Progenitor cell of endocrine pancreas (in vitro differentiated cells): Measurements from ENCODE around the gene LRRK2. TPM values are rescaled to one million over a fixed set of nuclear protein-coding genes. Genes with fewer than 3 reads are reported as not detected.

Experiments
- DNase-seq: peaks from one replicate; pipeline ENCODE4 v3.0.0; 2021; ENCODE audit warnings: low spot score; ENCODE audit not compliant: unreplicated experiment
- H3K27ac Mint-ChIP-seq: 2 replicates; pipeline ENCODE4 v1.8.0; 2021; ENCODE audit warnings: mild to moderate bottlenecking, moderate library complexity, mixed read lengths
- H3K27me3 Mint-ChIP-seq: 2 replicates; pipeline ENCODE4 v1.8.0; 2021; ENCODE audit warnings: mixed read lengths
- H3K36me3 Mint-ChIP-seq: 2 replicates; pipeline ENCODE4 v1.8.0; 2022; ENCODE audit warnings: mixed read lengths; ENCODE audit not compliant: insufficient read depth
- H3K4me1 Mint-ChIP-seq: 2 replicates; pipeline ENCODE4 v1.8.0; 2021; ENCODE audit warnings: low read depth, mixed read lengths
- H3K4me3 Mint-ChIP-seq: 2 replicates; pipeline ENCODE4 v1.8.0; 2021; ENCODE audit warnings: low read depth, mild to moderate bottlenecking, moderate library complexity, mixed read lengths
- H3K9me3 Mint-ChIP-seq: 2 replicates; pipeline ENCODE4 v1.8.0; 2021; ENCODE audit warnings: low read depth, mixed read lengths
- total RNA-seq: library from RNA; stranded (reverse); gene quantifications from 2 replicates; pipeline ENCODE4 v1.2.1, GENCODE V29; 2021
- TF ChIP-seq, protein P1 (sequence below): fragments of 200-600 bp; sonication (generic); IDR thresholded peaks from one replicate; pipeline ENCODE4 v1.5.0; 2021; ENCODE audit warnings: antibody characterized with exemption, mild to moderate bottlenecking; ENCODE audit not compliant: unreplicated experiment

The LRRK2 gene
- total RNA-seq, 1 donor from 2014 or later, result 0.72 TPM

DNA sequence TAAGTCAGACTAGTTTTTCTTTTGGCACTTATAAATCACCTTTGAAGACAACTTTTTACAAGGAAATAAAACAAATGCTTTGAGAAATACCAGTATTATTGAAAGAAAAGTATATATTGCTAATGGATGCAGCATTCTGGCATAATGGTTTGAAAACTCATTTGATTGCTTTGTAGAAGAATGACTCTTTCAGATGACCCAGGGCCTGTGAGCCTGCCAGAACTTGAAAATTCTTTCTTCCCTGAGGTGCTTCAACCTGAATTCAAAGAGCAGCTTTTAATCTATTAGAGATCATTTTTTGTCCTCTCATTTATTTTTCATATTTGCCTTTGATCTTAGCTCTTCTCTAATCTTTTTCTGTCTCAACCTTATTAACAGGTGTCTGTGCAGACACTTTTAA is 87.4 kb downstream of the LRRK2 start:
- Mint-ChIP-seq H3K36me3 (no peaks in the 10 kb centered on the region), H3K9me3 (no peaks in the 10 kb centered on the region), H3K27ac (no peak overlapping the region), H3K4me1 (no peaks in the 10 kb centered on the region), H3K27me3 (no peaks in the 10 kb centered on the region), H3K4me3 (no peak overlapping the region)
- TF ChIP-seq, protein P1, sequence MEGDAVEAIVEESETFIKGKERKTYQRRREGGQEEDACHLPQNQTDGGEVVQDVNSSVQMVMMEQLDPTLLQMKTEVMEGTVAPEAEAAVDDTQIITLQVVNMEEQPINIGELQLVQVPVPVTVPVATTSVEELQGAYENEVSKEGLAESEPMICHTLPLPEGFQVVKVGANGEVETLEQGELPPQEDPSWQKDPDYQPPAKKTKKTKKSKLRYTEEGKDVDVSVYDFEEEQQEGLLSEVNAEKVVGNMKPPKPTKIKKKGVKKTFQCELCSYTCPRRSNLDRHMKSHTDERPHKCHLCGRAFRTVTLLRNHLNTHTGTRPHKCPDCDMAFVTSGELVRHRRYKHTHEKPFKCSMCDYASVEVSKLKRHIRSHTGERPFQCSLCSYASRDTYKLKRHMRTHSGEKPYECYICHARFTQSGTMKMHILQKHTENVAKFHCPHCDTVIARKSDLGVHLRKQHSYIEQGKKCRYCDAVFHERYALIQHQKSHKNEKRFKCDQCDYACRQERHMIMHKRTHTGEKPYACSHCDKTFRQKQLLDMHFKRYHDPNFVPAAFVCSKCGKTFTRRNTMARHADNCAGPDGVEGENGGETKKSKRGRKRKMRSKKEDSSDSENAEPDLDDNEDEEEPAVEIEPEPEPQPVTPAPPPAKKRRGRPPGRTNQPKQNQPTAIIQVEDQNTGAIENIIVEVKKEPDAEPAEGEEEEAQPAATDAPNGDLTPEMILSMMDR, result no peak
- no peak for DNase-seq

DNA sequence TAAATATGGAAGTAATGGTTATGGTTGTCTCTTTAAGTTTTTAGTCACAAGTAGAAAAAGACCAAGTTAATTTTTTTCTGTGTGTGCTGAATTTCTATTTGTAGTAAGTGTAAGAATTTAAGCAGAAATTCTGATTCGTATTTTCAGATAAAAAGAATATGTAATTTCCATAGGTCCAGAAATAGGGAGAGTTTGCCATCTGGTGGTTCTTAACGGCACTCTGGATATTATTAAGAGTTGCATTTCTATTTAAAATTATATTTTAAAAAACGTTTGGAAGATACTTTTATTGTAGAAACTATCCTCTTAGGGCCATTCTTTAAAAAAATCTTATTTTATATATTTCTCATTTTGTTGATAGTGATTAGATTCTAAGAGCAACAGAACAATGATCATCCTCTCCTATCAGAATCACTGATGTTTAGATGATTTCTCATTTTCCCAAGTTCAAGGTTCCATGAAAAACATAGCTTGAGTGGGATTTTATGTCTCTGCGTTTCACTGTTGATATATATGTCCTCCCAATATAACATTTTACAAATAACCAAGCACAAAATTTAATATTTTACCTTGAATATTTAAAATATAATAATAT is 88.3 kb downstream of the LRRK2 start:
- Mint-ChIP-seq H3K4me3 (no peak overlapping the region), H3K27ac (no peak overlapping the region), H3K27me3 (no peaks in the 10 kb centered on the region), H3K9me3 (no peaks in the 10 kb centered on the region), H3K4me1 (no peaks in the 10 kb centered on the region), H3K36me3 (no peaks in the 10 kb centered on the region)
- DNase-seq, result no peak
- TF ChIP-seq, protein P1, result peak; percentile 62

DNA sequence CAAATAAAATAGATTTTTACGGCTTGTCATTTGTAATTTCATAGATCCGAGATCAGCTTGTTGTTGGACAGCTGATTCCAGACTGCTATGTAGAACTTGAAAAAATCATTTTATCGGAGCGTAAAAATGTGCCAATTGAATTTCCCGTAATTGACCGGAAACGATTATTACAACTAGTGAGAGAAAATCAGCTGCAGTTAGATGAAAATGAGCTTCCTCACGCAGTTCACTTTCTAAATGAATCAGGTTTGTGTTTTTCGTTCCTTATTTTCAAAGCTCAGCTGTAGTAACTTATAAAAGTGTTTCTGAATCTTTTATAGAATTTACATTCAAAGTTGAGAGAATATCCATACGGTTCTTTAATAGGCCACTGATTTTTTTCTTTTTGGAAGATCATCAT is 89.1 kb downstream of the LRRK2 start:
- H3K27ac Mint-ChIP-seq, result no peak overlapping the region
- H3K36me3 Mint-ChIP-seq, result no peaks in the 10 kb centered on the region
- TF ChIP-seq, protein P1, result no peak
- DNase-seq, result no peak
- no peaks in the 10 kb centered on the region for H3K4me1 Mint-ChIP-seq
- no peaks in the 10 kb centered on the region for H3K27me3 Mint-ChIP-seq
- H3K4me3 Mint-ChIP-seq, result no peak overlapping the region
- no peaks in the 10 kb centered on the region for H3K9me3 Mint-ChIP-seq

DNA sequence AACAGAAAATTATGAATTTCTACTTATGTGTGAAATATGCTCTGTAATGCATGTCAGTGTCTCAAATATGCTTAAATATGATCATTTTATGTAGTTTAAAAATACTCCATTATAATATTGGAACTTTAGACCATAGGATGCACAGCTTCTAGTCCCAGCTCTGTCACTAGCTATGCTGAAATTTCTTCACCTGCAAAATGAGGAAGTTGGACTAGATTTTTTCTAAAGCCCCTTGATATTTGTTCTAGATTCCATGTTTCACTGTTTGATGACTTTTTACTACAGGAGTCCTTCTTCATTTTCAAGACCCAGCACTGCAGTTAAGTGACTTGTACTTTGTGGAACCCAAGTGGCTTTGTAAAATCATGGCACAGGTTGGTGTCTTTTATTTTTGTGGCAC is 90.1 kb downstream of the LRRK2 start:
- Mint-ChIP-seq H3K4me3 (no peak overlapping the region), H3K36me3 (no peaks in the 10 kb centered on the region), H3K27ac (no peak overlapping the region), H3K9me3 (no peaks in the 10 kb centered on the region), H3K4me1 (no peaks in the 10 kb centered on the region), H3K27me3 (no peaks in the 10 kb centered on the region)
- DNase-seq, result no peak
- TF ChIP-seq, protein P1, result no peak

DNA sequence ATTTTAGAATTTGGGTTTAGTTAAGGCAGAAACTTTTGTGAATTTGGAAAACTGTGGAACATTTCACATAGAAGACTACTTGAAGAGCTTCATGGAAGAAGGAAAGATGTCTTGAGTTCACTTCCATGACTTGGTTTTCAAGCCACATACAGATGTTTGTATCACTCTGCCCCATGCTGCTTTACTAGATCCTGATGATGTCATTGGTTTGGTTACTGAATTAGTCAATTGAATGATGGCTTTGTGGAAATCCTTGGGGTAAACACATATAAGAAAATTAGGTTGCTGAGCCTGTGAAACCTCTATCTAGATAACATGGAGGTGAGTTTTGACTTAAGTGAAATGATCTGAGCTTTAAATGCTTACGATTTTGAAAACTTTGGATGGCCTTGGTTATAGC is 90.6 kb downstream of the LRRK2 start:
- Mint-ChIP-seq H3K27ac (no peak overlapping the region), H3K9me3 (no peaks in the 10 kb centered on the region), H3K27me3 (no peaks in the 10 kb centered on the region), H3K36me3 (no peaks in the 10 kb centered on the region), H3K4me3 (no peak overlapping the region), H3K4me1 (peaks cover 3% of the 10 kb centered on the region)
- TF ChIP-seq, protein P1, result no peak
- DNase-seq, result no peak
